NCI-H510A (cell line): Measurements from ENCODE around the gene STS.
A peak's percentile ranks its signal among the peaks of the same experiment; 100 is the strongest.
"Not testable (repeated sequence)": the region's sequence is repeated elsewhere in the genome, so short reads cannot be mapped to it uniquely, and the experiment has no call there.

Source experiments
- DNase-seq: peaks from one replicate; lab custom pipeline; 2025; lab: John Stamatoyannopoulos, UW

The STS gene

DNA sequence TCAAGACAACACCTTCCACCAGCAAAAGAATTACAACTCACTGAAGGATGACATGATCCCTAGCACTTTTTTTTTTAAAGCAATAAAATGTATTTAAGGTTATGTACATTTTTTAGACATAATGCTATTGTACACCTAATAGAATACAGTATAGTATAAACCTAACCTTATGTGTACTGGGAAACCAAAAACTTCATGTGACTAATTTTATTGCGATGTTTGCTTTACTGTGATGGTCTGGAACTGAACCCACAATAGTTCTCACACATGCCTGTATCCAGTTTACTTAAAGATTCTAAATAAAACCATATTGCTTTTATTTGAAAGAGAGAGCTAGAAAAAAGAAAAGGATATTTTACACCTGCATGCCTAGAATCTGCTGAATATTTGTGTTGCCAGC, 4.4 kb upstream of the STS start:
- DNase-seq, result no peak

DNA sequence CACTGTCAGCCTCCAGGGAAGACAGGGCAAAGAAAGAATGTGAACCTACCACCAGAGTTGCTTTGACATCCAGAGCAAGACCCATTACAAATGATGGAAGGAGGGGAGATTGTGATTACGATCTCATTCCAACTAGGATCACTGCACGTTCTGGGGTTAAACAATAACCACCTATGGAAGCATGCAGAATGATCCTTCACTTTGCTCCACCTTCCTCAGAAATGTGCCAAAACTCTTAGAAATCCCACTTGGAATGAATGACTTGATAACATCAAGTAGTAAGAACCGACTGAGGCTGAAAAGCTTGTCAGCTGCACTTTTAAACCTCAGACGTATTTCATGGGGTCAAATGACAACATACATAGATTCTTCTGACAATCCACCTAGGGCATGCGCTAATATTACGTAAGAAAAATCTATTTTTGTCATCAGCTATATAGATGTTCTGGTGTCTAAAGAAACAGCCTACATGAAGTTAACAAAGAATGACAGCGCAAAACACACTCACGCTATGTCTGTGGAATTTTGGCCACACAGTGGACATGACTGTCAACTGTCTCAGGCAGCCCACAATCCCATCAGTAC, 3.5 kb upstream of the STS start:
- DNase-seq, result no peak

DNA sequence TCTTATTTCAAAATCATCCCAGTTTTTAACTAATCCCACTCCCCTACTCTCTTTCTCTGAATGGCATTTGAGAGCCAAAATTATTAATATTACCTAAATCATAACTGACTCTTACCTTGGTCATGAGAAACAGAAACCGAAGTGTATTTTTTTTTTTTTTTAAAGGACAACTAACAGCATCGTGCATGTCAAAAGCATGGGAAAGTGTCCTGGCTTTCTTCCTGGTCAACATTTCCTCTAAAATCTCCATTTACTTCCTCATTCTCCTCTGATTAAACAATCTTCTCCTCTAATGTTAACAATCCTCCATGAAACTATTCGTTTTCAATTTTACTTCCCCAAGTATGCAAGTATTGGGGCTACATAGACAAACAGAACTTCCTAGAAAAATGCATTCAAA, 2.1 kb upstream of the STS start:
- DNase-seq, result no peak

DNA sequence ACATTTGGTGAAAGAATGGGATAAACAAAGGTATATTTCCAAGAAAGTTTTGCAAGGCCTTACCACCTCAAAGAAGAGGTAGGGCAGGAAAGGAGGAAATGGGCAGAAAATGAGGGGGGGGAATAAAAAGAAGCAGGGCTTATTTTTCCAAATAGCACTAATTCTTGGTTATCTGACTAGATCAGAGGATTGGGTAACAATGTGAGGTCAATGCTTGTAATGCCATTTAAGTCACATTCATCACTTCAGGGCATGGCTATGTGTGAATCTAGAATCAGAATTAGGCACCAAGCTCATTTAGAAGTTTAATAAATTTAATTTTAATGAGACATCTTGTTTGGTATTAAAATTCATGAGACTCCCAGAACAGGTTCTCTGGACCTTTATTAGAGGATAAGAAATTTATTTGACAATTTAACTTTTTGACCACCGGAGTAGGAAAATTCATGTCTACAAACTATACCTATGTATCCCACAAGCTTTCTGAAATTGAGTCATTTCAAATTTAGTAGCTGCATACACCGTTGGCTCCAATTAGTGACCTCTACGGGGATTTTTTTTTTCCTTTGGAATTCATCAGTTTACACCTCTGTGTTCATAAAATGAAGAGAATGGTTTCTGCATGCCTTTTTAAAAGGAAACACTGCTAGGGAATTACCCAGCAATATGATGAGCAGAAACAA, 1.4 kb upstream of the STS start:
- no peak for DNase-seq

DNA sequence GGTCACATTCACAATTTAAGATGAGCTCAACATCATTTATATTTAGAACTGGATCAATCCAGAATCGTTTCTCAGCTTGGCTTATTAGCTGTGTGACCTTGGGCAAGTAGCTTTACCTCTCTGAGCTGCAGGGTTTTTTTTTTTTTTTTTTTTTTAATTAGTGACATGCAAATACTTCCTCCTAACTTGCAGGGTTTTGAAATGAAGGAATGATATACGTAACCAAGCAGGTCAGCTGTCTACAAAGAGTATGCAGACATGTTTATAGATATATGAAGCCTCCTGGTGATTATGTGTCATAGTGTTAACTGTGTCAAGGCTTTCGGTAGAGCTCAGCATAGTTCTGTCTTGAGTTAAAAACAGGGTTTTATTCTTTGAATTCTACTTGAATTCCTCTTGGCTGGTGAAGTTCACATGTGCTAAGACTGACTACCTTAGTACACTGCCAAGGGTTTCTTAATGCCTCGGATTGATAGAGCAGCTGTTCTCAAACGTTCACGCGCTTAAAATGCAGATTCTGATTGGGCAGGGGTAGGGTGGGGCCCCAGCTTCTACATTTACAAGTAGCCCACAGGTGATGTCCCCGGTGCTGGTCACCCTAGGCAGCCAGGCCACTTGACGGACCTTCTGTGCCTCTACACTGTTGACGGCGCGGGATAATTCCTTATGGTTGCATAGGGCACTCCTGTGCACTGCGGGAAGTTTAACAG, 654 bp upstream of the STS start:
- DNase-seq, result no peak

DNA sequence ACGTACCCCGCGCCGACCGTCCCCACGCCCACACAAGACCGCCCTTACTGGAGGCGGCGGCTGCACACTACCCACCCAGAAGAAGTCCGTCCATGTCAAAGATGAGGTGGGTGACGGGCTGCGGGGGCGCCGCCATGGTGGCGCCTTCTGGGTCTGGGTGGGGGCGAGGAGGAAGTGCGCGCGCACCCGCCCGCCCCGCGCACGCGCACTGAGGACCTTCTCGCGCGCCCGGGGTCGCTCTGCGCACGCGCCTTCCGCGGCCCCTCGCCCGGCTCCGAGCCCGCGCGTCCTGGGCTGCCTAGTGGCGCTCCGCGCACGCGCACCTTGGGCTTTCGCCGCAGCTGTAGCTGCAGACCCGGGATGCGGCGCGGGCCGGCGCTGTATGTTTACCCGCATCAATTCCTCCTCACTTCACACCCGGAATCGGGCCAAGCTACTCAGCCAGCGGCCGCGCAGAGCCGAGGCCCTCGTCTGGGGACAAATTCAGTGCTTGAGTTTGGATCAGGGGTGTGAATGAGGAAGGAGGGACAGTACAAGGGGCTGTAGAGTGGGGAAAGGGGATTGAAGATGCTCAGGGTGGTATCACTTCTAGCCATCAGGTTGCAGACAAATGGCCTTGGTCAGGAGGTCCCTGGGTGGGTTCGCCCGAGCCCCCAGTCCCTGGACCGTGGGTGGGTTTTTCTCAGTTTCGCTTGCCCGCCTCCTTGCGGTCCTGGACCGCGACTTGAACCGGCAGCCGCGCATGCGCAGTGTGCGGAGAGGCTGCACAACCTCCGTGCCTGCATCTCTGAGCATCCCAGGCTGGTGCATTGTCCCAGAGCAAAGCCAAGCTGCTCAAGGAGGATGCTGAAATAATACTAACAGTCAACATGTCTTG, 704 bp downstream of the STS start, which contains the start of gene PUDP:
Gene PUDP, minus strand, starts transcription at position 176 of the 877 bp plus-strand sequence. Its CDS starts 40 bp downstream, at position 136.
- DNase-seq, result peak; percentile 70

DNA sequence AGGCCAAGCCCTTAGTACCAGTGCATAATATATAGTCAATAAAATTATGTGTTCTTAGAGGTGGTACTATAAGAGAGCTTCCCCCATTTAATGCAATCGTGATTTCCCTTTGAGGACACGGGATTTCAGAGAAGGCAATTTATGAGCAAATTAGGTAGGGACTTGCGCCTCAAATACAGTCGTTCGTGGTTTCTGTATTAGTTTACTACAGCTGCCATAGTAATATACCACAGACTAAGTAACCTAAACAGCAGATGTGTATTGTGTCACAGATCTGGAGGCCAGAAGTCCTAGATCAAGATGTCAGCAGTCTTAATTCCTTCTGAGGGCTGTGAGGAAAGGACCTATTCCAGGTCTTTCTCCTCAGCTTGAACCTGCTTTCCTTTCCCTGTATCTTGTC, 1.9 kb downstream of the STS start:
- DNase-seq, result no peak

DNA sequence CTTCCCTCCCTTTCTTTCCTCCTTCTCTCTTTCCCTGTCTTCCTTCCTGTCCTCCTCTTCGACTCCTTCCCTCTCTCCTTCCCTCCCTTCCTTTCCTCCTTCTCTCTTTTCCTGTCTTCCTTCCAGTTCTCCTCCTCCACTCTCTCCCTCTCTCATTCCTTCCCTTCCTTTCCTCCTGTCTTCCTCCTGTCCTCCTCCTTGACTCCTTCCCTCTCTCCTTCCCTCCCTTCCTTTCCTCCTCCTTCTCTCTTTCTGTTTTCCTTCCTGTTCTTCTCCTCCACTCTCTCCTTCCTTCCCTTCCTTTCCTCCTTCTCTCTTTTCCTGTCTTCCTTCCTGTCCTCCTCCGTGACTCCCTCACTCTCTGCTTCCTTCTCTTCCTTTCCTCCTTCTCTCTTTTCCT, 5.7 kb downstream of the STS start:
- no peak for DNase-seq

DNA sequence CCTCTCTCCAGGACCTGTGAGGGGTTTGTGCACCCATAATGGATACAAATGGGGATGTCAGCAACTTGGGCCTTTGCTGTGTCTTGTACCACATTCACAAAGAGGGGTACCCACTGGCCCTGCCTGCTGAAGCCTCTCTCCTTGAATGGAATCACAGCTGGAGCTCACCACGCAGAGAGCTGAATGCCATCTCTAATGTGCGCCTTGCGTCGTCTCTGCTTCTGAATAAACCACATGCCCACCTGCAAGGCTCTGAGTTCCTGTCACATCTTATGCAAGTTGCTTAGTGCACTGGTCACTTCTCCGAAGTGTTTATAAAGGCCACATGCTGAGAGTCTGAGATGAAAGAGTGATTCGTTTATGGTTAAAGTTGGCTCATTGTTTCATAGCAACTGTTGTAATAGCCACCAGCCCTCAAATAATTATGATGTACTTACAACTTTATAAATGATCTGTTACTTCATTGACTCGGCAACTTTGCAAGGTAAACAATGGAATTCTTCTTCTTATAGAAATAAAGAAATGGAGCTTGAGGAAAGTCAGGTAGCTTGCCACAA, 6.6 kb downstream of the STS start:
- DNase-seq, result no peak

DNA sequence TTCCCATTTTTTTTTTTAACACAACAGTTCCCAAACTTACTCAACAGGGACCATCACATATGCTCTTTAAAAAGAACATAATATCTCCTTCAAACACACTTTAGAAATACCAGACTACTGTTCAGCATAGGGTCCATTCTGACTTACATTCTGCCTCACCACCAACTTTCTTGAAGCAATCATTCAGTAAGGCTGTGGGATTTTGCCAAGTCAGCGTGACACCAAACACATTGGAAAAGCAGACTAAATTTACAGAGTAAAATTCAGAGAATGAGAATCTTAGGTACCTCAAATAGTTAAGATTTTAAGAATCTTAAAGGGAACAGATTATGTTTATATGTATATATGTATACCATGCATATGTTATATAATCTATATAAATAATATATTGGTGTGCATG, 7.7 kb downstream of the STS start:
- no peak for DNase-seq

DNA sequence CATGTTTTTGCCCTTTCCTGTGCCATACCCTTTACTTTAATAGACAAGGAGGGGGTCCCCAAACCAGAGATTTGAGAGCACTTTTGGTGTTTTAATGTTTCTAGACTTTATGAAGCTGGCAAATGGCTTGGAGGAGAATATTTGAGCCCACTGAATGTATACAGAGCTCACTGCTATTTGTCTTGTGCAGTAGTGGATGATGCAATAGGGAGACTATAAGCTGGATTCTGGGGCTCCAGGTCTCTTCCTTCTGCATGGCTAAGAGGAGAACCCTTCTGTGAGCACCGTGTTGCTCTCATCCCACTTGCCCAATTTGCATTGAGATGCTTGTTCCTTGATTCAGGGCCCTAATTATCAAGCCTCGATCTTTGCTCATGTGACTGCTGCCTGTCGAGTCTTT, 9.4 kb downstream of the STS start:
- DNase-seq, result no peak

DNA sequence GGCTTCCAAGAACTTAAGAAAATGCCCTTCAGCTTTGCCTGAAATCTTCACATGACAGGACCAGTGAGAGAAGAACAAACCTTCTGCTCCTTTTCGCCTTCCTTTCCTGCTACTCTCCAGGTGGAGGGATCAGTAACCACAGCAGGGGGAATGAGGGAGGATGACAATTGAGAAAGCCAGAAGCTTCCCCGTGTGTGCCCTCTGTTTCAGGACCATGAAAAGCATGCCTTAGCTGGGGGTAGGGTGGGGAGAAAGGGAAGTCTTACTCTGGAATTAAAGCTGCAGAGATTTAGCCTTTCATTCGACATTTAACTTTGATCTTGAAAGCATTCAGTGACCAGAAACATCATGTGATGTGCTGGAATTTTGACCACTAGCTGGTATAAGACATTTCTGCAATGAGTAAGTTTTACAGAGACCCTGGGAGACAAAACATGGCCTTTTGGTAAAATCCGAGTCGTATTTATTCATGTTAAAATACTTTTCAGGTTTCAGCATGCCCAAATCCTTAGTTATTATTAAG, 11.0 kb downstream of the STS start:
- DNase-seq, result no peak

DNA sequence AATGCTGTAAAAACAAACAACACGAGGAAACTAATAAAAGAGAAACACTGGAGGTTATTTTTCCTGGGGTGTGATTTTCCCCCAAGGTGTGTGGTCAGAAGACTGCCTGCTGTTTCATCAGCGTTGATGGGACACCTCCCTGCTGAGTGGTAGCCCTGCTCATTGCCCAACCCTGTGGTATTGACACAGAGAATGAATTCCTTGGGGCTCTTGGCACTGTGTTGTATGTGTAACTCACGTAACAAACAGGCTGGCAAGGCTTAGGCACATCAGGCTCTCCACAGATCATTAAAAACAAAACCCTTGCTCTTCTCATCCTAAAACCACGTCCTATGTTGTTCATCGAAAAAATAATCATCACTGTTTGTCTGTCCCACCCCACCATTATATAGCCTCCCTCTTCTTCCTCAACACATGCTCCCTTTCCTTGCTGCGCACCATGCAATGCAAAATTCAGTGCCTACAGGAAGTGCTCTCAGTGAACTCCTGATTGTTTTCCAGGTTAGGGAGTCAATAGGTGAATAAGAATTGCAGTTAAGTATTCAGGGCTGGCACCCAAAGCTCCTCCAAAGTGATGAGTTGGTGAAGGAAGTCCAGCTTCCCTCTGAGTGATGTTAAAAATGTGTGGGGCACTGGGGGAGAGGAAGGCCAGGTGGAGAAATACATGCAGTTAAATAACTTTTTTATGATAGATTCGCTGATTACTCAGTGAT, 11.8 kb downstream of the STS start:
- DNase-seq, result no peak

DNA sequence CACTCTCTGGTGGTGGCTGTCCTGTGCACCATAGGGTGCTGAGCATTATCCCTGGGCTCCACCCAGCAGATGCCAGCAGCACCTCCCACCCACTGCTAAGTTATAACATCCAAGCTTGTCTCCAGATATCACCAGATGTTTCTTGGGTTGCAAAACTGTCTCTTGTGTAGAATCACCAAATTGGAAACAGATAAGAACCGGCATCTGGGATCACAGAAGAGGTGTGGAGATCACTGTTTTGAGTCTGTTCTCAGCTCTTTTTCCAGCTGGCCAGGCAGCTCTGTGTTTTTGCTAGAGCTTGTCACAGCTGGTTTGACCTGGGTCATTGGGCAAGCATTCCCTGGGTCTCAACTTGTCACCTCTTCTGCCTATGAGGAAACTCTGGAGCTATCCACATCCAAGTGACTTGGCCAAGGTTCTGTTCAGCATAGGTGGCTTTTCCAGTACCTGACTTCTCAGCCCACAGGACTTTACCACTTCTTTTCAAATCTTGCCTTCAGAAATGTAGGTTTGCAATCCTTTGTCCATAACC, 15.7 kb downstream of the STS start:
- DNase-seq, result no peak

DNA sequence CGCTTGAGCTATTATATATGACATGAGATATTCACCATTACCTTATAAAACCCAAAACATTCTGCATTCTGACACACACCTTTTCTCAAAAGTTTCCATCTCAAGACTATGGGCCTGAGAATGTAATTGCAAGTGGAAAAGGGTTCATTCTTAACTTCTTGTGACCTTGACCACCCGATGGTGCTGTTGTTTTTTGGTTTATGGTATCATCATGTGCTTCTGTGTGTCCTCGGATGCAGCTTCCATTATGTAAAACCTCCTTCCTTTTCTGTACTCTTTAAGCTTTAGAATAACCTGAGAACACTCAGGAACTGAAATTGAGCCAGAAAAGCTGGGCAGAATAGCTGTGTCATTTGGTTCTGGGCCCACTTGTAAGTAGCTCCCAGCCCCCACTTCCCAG, 16.7 kb downstream of the STS start:
- DNase-seq, result no peak

DNA sequence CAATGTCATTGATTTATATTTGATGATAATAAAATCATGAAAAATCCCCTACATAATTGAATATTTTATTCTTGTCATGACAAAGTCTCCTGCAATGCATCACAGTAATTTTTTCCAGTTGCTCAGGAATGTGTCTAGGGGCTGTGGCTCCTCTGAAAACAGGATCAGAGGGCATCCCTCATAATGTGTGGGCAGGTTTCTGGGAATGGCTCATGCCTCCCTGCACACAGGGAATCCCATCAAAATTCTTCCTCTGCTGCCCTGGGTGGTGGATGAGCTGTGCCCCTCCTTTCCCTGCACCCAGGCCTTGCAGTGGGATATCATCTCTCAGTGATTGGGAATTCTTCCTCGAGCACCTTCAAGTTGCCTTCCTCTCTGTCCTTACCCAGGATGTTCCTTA, 20.9 kb downstream of the STS start:
- DNase-seq, result no peak

DNA sequence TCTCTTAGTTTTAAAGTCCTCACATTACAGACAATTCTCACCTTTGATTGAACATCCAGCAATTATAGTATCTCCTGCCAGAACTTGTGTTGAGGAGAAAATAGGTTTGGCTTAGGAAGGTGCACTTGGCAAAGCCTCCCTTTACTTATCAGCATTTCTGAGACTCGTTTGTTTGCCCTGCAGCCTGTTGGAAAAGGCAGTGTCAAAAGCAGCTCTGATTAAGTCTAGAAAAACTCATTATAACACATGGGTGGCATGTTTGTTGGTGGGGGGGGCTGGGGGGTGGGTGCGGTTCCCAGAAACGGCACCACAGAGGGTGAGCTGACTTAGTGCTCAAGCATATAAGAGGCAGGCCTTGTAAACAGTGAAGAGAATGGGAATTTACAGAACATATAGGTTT, 22.1 kb downstream of the STS start:
- DNase-seq, result no peak

DNA sequence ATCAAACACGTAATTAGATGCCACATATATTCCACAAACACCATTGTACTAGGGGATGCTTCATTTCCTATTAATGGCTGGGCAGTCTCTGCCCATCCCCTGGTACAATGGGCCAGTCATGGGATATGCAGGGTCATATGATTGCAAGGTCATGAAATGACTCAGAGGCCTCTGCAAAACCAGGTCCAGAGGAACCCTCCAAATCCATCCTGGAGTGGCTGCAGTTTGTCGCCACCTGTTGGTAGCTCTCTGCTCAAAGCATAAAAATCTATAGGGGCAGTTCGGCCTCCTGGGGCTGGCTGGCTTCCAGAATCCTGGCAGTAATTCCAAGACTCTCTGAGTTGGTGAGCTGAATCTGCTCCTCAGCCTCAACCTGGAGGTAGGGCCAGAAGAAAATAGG, 23.4 kb downstream of the STS start:
- no peak for DNase-seq

DNA sequence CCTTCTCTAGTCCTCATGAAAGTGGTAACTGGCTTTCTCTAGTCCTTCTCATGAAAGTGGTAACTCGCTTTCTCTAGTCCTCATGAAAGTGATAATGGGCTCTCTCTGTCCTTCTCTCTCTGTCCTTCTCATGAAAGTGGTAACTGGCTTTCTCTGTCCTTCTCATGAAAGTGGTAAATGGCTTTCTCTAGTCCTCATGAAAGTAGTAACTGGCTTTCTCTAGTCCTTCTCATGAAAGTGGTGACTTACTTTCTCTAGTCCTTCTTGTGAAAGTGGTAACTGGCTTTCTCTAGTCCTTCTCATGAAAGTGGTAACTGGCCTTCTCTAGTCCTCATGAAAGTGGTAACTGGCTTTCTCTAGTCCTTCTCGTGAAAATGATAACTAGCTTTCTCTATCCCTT, 31.3 kb downstream of the STS start:
- DNase-seq, result not testable (repeated sequence)

DNA sequence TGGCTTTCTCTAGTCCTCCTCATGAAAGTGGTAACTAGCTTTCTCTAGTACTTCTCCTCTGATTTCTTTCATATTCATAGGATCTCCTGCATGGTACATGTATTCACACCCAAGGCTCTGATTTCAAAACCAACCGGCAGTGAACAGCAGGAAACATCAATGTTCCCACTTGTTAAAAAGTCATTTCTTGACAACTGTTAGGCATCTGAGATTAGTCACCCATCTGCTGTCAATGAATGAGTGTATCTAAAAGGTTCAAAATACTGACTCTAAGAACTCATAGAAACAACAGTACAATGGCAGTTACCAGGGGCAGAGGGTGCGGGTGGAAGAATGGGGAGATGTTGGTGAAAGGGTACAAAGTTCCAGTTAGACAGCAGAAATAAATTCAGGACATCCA, 31.9 kb downstream of the STS start:
- DNase-seq, result no peak

DNA sequence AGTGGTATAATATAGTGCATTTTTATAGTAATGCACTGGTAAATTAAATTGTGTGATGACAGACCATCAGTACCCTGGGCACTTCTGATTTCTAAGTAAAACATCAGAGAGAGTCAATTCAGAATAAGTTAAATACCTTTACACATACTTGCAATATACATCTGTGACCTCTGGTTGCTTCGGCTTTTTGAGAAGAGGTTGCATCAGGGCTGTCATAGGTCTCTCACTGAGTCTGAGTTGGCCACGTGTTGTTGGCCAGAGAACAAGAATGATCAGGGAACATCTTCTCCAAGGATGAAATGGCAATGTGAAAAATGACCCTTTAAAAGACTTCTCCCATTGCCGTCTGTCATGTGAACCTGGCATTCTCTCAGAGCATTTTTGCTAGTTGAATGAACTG, 37.3 kb downstream of the STS start:
- DNase-seq, result no peak
